Left renal pelvis (tissue), 4 donors: ENCODE measurements around the gene RSPH1. TPM values are rescaled to one million over a fixed set of nuclear protein-coding genes. Genes with fewer than 3 reads are reported as not detected.

ENCODE experiments used
- DNase-seq, 4 donors: peaks; one replicate each; pipeline ENCODE4 v3.0.0-alpha.2; 2013; ENCODE audit warnings: low read depth in 4 of 4, low spot score in 3 of 4
- polyA plus RNA-seq, 4 donors: library from polyadenylated mRNA; unstranded; fragments of 120-200 nt; gene quantifications; one replicate each; pipeline ENCODE4 v1.2.1, GENCODE V29; 2013; ENCODE audit not compliant: insufficient read length in 4 of 4

RSPH1 gene
- polyA plus RNA-seq, 4 donors = 0.63 to 16.5 (median 11.7) TPM

GRCh38 chr21:42532466-42533181 lies 36.6 kb upstream of the RSPH1 start:
- no peak for DNase-seq

- no peak for DNase-seq
Measured at GRCh38 chr21:42531771-42532170, 35.7 kb upstream of the RSPH1 start.

GRCh38 chr21:42530167-42530518 lies 34.1 kb upstream of the RSPH1 start:
- no peak for DNase-seq

GRCh38 chr21:42527489-42528158 lies 31.6 kb upstream of the RSPH1 start:
- no peak for DNase-seq

GRCh38 chr21:42527127-42527488 lies 31.1 kb upstream of the RSPH1 start:
- no peak for DNase-seq

GRCh38 chr21:42526379-42526727 lies 30.3 kb upstream of the RSPH1 start:
- no peak for DNase-seq

GRCh38 chr21:42525676-42526378 lies 29.8 kb upstream of the RSPH1 start:
- DNase-seq = no peak

GRCh38 chr21:42525029-42525581 lies 29.1 kb upstream of the RSPH1 start:
- DNase-seq = no peak

GRCh38 chr21:42524341-42525028 lies 28.5 kb upstream of the RSPH1 start:
- DNase-seq = no peak

- DNase-seq = no peak
Measured at GRCh38 chr21:42523941-42524340, 27.9 kb upstream of the RSPH1 start.

- DNase-seq = no peak
Measured at GRCh38 chr21:42523211-42523610, 27.2 kb upstream of the RSPH1 start.

GRCh38 chr21:42522771-42523170 lies 26.7 kb upstream of the RSPH1 start:
- DNase-seq = no peak

- no peak for DNase-seq
Measured at GRCh38 chr21:42522271-42522670, 26.2 kb upstream of the RSPH1 start.

- no peak for DNase-seq
Measured at GRCh38 chr21:42521805-42522204, 25.8 kb upstream of the RSPH1 start.

GRCh38 chr21:42521384-42521783 lies 25.4 kb upstream of the RSPH1 start:
- DNase-seq = no peak

- no peak for DNase-seq
Measured at GRCh38 chr21:42520628-42521253, 24.7 kb upstream of the RSPH1 start.

- DNase-seq = no peak
Measured at GRCh38 chr21:42518626-42519025, 22.6 kb upstream of the RSPH1 start.

- no peak for DNase-seq
Measured at GRCh38 chr21:42518215-42518614, 22.2 kb upstream of the RSPH1 start.

- no peak for DNase-seq
Measured at GRCh38 chr21:42515708-42516502, 19.9 kb upstream of the RSPH1 start.

- DNase-seq = no peak
Measured at GRCh38 chr21:42514883-42515228, 18.8 kb upstream of the RSPH1 start.
